HK-2 (cell line): ENCODE results near the gene ATXN10.

Experiments used
- DNase-seq: peaks from one replicate; pipeline ENCODE4 v3.0.0-alpha.2; 2018; ENCODE audit not compliant: unreplicated experiment

ATXN10 gene

DNA sequence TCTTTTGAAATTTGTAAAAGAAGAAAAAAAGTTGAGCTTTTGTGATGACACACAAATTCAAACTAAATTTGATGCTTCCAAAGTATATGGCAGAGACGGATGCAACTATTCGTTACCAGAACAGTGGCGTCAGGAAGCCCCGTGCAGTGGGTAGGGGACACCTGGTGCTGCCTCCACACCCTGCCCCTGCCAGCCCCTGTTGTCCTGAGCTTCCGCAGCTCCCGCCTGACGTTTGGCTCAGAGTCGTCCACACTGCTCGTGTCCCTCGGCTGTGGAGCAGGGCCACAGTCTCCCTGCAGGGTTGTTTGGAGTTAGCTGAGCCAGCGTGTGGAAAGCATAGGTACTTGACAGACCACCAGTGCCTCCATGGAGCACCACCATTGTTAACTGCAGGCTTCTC is 86.3 kb downstream of the ATXN10 start:
- DNase-seq: no peak

DNA sequence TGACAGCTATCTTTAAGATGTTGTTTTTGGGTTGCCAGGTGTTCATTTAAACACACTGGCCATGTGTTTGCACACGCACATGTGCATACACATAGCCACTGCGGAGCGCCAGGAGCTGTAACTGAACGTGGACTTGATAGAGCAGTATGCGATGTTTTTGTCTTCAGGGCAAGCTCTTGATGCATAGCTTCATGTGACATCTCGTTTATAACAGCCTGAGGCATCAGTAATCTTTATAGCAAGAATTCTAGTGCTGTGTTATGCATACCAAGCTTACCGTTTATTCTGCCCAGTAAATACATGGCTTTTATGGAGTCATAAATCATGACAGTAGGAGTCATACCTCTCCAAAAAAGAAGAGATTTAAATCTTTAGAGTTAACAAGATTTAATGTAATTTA is 87.0 kb downstream of the ATXN10 start:
- DNase-seq: no peak

DNA sequence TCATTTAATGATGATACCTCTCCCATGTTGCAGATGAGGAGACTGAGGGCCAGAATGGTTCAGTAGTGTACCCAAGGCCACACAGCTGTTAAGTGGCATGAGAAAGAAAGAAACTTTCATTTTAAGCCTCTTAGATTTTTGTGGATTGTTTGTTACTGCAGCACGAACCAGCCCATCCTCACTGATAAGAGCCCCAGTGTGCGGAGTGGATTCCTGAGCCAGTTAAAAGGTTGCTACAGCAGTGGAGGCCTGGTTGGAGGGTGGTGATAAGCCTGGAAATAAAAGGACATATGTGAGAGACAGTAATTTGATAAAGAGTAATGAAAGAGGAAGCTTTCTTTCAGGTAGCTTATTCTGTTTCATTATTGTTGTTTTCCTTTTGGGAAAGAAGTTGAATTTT is 89.0 kb downstream of the ATXN10 start:
- no peak for DNase-seq

DNA sequence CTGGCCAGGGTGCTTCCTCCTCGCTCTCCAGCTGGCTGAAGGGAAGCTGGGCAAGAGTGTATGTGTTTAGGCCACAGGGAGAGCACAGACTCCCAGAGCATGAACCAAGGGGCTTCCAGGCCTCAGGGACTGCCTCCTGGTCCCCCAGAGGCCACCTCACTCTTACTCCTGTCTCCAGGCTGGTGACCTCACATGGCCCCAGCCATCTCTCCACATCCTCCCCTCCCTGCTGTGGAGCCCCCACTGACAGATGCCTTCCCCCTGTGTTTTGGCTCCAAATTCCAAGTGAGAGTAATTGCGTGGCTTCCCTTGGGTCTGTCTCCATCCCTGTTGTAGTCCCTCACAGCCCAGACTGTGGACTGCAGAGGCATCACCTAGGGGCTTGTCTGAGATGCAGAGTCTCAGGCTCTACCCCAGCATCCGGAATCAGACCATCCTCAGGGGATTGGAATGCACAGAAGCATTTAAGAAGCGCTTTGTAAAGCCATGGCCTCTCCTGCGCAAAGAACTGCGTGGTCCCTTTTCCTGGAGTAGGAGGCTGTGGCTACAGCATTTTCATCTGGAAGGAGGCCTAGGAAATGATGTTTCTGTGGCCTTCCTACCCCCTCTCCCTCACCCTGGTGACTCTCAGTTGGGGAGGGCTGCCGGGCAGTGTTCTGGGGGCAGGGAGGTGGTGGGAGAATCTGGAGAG is 91.1 kb downstream of the ATXN10 start:
- no peak for DNase-seq

DNA sequence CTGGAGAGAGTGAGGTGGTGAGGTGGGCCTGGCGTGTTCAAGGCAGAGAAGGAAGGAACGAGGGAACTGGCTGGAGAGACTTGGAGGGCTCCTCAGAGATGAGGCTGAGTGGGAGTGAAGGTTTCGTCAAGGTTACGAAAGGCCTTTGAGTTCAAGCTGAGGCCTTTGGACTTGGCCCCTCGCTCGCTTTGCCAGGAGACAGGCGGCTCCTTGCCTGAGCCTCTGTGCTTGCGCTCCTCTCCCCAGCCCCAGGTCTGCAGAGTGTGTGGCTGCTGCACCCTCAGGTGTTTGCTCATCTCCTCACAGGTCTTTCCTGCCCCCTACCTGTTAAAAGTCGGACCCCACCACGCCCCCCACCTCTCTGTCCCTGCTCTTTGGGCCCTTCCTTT is 91.6 kb downstream of the ATXN10 start:
- no peak for DNase-seq

DNA sequence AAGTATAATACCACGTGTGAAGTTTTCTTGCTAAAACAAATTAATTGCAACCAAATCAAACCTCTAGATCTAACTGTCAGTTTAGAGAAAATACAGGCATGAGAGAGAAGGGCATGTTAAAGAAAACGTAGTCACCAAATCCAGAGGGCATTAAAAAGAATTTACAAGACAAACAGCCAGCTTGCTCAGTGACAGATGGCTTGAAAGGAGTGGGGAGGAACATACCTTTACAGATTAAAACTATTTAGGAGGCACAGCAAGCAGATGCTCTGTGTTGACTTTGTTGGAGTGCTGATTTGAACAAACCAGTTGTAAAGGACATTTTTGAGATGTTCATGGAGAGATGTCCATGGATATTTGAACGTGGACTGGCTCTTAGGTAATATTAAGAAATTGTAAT is 96.9 kb downstream of the ATXN10 start:
- DNase-seq: no peak

DNA sequence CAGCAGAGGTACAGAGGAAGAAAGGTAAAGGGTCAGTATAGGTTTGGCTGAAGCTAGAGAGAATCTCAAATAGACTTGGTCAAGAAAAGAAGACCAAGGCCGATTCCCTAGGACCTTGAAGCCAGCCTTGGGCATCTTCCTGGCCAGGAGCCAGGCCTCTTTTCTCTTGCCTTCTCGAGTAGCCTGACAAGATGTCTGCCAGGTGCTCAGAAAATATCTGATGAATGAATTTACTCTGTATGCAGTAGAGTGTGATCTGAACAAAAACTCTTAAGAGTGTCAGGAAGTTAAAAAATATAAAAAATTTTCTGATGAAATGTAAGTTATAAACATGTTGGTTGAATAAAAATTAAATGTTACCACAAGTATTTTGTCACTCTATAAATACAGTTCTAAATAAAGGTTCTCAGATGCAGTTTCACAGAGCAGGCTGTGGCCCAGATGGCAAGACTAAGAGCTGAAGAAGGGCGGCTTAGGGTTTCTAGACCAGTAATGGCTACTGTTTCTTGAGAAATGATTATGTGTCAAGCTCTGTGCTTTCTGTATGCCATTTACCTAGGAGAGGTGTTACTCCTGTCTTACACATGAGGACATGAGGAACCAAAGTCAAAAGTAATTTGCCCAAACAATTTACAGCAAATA is 98.1 kb downstream of the ATXN10 start:
- DNase-seq: no peak

DNA sequence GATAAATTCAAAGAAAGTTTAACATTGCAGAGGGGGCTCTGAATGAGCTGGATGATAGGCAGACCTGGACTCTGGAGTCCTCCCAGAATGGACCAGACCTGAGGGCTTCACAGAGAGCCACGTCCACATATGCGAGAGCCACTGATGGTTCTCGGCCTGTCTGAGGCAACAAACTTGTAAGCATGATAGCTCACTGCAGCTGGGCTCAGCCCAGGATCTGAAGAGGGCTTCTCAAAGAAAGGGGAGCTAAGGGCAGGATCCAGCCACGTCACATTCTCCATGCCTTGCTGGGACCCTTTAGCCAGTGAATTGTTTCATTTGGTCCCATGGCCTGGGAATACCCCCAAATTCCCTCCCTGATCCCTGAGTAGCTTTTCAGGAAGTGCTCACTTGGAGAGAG is 98.9 kb downstream of the ATXN10 start:
- DNase-seq: no peak

DNA sequence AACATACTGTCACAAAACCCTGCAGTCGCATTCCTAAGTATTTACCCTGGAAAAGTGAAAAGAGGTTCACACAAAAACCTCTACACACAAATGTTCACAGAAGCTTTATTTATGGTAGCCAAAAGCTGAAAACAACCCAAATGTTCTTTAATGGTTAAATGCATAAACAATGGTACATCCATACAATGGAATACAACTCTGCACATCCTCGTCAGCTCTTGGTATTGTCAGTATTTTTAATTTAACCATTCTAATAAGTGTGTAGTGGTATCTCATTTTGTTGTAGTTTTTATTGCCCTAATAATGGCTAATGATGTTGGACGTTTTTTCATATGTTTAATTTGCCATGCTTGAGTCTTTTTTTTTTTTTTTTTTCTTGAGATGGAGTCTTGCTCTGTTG is 99.4 kb downstream of the ATXN10 start:
- DNase-seq: no peak

DNA sequence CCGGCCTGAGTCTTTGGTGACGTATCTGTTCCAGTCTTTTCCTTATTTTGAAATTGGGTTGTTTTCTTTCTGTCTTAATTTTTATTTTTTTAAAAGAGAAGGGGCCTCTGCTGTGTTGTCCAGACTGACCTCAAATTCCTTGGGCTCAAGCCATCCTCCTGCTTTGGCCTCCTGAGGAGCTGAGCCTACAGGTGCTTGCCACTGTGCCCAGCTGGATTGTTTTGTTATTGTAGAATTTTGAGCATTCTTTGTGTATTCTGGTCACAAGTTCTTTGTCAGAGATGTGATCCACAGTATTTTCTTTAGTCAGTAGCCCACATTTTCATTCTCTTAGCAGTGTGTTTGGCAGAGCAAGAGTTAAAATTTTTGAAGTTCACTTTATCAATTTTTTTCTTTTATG is 100.1 kb downstream of the ATXN10 start:
- DNase-seq: no peak

DNA sequence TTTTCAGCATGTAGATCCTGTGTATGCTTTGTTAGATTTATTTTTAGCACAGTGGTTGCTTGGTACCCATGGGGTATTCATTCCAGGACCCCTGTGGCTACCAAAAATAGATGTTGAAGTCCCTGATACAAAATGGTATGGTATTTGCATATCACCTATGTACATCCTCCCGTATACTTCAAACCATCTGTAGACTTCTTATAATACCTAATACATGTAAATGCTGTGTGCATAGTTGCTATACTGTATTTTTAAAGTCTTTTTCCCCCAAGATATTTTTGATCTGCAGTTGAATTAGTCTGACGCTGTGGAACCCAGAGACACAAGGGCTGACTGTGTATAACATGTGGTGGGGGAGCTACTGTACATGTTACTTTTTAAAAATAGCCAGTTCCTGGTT is 101.1 kb downstream of the ATXN10 start:
- no peak for DNase-seq

DNA sequence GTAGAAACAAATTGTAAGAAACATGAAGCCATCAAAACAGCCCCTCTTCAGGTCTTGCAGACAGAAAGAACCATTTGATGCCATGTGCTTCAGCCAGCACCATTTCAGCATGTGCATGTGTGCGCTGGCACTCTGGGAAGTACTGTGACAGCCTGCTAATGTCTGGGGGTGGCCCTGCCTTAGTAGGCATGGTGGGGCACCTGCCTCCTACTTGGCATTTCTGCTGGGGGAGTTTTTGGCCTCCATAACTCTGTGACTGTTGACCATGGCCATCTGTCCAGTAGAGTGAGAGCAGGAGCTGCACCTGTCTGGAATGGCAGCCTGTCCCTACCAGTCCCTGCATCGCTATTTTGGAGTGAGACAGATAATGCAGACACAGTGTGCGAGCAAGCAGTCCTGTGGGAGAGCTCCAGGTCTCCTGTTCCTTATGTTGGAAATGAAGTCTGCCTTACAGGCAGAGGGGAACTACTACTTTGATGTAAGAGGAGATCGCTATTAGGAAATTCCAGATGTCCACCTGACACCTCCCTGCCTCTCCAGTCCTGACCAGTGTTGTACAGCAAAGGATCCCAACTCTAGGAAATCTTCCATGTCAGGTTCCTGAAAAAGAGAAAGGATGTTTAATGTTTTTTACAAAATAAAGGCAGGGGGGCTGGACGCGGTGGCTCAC is 102.5 kb downstream of the ATXN10 start:
- no peak for DNase-seq

DNA sequence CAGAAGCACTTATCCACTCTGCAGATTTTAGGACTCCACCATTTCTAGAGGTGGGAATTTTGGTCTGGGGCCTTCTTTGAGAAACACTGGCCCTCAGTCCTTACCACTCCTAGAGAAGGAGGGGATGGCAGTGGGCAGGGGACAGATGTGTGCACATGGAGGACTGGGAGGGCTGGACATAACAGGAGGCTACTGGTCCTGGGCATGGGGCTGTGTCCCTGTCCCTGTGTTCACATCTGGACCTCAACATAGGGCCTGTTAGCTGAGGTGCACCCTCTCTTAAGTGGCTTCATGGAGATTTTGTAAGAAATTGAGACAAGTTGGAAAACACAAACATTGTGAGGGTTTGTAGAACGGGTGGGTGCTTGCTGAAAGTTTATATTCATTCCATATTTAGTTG is 103.4 kb downstream of the ATXN10 start:
- no peak for DNase-seq

DNA sequence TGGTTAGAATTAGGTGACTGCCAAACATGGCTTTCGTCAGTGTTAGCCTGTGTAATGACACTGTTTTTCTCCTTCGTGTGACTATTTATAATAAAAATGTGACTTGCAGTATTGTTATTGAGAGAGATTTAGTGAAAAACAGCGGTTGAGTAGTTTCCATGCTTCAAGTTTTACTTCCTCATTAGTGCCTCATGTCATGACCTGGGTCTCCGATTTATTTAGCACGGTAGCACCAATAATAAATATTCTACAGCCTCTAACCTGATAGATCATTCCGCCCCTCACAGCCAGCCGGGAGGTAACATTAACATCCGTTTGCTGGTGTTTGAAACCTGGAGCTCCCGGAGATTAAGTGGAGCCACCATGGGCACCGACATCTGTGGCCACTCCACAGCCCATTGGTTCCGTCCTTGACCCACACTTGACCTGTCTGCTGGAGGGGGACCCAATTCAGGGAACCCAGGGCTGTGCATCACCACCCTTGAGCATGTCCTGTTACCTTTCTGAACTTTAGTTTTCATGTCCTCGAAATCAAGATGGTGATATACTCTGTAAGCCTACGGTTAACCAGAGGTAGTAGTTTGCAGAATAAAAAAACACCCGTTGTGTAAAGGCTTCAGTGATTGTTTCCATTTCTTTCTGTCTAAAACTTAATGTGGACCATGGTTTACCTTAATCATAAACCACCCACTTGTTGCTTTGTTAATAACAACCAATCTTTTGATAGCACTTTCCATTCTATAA is 104.1 kb downstream of the ATXN10 start:
- DNase-seq: no peak

DNA sequence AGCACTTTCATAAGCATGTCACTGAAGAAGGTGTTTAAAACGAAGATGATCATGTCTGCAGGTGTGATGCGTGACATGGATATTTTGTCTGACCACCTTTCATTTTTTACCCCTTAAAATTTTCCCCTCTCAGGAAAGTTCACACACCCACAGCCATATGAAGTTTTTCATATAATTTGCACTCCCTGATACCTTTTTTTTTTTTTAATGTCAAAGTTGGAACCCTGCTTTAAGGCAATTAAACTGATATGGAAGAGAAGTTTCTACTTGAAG is 104.6 kb downstream of the ATXN10 start:
- DNase-seq: no peak

DNA sequence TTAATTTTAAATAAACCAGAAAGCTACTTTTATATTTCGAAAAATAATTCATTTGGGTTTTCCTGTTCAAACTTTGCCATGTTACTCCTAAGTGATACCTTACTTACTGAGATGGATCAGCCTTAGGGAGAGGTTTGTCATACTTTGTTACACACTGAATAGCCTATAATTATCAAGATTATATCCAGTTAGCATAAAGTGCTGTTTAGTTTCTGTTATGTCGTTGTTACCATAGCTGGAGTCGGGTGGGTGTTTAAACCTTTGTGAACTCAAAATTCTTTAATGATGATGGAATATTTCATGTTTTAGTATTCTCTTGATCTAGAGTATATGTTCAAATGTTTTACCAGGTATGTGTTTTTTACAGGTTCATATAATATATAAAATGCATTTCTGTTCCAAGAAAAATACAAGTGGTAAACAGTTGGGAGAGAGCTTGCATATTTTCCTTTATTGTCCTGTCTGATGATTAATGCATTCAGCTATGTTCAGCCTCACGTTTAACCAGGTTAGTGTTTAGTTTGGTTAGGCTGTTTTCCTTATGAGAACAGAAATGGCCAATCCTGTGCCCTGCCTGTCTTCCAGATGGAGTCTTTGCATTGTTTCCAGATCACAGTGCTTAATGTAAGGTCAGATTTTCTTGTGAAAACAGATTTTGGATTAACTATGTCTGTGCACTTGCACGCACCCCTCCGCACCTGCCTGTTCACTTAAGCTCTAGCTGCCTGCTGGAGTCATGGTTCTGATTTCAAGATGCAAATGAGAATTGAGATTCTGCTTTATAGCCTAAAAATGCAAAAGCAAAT is 105.6 kb downstream of the ATXN10 start:
- DNase-seq: no peak

DNA sequence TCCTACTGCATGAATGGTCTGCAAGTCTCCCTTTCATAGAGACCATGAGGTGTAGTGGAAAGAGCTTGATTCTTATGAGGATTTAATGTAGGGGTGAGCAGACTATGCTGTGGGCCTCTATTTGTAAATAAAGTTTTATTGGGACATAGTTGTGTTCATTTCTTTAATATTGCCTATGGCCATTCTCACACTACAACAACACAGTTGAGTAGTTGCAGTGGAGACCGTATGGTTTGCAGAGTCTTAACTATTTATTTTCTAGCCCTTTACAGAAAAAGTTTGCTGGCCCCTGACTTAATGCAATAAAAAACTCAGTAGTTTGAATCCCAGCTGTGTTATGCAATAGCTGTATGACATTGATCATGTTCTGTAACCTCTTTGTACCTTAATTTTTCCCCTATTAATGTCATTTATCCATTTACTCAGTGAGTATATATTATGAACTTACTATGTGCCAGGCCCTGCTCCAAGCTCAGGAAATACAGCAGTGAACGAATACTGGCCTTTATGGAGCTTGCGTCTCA is 106.3 kb downstream of the ATXN10 start:
- no peak for DNase-seq

DNA sequence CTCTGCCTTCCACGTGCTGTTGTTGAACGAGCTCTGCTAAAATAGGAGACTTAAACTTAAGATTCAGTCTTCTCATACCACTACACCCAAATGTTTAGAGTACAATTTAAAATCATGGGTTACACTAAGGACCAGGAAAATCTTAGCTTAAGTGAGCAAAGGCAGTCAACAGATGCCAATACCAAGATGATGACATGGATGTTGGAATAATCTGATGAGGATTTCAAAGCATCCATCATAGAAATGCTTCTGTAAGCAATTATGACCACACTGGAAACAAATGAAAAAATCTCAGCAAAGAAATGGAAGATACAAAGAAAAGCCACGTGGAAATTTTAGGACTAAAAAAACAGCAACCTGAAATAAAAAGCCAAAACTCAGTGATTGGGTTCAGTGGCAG is 109.8 kb downstream of the ATXN10 start:
- no peak for DNase-seq

DNA sequence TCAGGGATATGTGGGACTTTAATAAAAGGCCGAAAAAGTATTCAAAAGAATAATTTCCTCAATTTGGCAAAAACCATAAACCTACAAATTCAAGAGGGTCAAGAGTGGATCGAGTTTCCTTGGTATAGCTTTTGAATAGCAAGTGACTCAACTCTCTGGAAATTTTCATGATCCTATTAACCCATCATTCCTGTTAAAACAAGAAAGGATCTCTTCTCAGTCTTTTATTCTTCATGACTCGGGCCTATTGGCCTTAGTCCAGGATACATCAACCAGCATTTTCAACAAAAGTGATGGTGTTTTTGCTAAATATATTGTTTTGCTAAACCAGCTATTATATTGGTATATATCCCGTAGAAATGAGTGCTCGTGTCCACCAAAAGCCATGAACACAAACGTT is 110.3 kb downstream of the ATXN10 start:
- no peak for DNase-seq

DNA sequence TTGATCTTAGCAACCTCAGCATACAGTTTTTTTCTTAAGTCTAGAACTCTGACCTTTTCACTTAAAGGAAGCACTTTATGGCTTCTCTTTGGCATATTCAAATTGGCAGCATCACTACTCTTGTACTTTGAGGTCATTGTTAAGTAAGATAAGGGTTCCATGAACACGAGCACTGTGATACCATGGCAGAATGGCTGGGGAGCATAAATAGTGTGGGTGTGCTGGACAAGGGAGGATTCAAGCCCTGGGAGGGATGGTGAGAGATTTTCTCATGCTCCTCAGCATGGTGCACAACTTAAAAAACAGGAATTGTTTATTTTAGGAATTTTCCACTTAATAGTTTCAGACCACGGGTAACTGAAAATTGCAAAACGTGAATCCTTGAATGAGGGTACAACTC is 111.4 kb downstream of the ATXN10 start:
- no peak for DNase-seq

DNA sequence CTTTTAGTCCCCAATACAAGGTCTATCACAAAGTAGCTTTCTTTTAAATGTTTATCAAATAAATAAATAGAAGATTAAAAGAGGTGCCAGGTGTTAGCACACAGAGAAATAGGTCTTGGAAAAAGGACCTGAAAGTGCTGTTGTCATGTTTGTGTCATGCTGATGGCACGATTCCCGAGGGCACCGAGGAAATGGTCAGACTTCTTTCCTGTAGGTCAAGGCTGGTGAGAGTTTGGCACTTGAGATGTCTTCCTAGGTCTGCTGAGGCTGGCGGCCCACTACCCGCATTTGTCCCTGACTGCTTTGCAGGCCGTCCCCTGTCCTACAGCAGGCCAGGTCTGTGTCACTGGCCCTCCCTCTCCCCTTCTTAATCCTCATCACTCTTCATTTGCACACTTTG is 112.1 kb downstream of the ATXN10 start:
- DNase-seq: no peak
